Mucosa of stomach (tissue), 1 donor: Measurements from ENCODE around the gene DENND1A.
"Not testable (repeated sequence)": the region's sequence is repeated elsewhere in the genome, so short reads cannot be mapped to it uniquely, and the experiment has no call there.

ENCODE experiments used
- H3K27me3 ChIP-seq: one replicate; pipeline ENCODE4 v1.7.0; 2013; ENCODE audit warnings: mild to moderate bottlenecking, low read length; ENCODE audit not compliant: control insufficient read depth, insufficient read depth
- H3K36me3 ChIP-seq: one replicate; pipeline ENCODE4 v1.7.0; 2013; ENCODE audit warnings: low read length; ENCODE audit not compliant: control insufficient read depth, insufficient read depth
- H3K4me1 ChIP-seq: one replicate; pipeline ENCODE4 v1.7.0; 2013; ENCODE audit warnings: mild to moderate bottlenecking, low read length; ENCODE audit not compliant: control insufficient read depth, insufficient read depth
- H3K4me3 ChIP-seq: one replicate; pipeline ENCODE4 v1.7.0; 2013; ENCODE audit warnings: low read length
- H3K9ac ChIP-seq: one replicate; pipeline ENCODE4 v1.7.0; 2013; ENCODE audit warnings: mild to moderate bottlenecking, low read length, moderate library complexity
- H3K9me3 ChIP-seq: one replicate; pipeline ENCODE4 v1.7.0; 2013; ENCODE audit warnings: mild to moderate bottlenecking, low read length, moderate library complexity; ENCODE audit not compliant: control insufficient read depth
- donor health status: Pancreatic carcinoma.

The DENND1A gene

DNA sequence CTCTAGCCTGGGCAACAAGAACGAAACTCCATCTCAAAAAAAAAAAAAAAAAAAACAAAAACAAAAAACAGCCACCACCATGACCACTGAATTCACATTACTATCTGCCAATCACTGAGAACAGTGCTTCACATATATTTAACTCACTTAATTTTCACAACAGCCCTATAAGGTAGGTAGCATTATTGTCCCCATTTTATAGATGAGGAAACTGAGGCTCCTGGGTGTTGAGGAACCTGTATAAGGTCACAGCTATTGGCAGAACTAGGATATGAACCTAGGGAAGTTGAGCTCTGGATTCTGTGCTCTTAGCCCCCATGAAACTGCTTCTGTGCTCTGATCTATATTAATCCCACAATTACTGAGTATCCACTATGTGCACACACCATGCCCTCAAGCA lies 290.2 kb downstream of the DENND1A start:
- Histone ChIP-seq H3K4me1 (peaks cover 9% of the 10 kb centered on the region), H3K27me3 (peaks cover 5% of the 10 kb centered on the region), H3K9ac (no peak overlapping the region), H3K36me3 (no peaks in the 10 kb centered on the region), H3K4me3 (no peak overlapping the region), H3K9me3 (no peaks in the 10 kb centered on the region)

DNA sequence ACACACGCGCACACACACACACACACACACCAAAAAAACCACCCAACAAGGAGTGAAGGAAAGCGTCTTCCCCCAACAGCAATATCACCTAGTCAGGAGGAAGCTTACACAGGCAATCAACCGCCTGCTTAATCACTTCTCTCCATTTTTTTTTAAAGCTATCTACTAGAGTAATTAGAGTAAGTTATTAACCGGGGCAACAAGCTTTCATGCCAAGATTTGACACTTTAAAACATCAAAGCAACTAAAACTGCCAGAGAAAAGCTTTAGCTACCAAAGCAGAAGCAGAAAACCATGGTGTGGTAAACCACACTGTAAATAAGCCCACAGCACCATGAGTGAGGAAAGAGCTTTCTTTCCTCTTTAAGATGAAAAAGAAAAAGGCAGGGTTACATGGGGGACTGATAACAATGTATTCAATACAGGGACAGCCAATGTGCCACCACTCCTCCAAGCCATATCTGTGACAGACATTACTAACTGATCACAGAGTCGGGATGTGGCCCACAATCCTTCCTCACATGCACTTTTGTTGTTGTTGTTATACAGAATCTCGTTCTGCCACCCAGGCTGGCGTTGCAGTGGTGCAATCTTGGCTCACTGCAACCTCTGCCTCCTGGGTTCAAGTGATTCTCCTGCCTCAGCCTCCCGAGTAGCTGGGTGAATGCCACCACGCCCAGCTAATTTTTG lies 291.8 kb downstream of the DENND1A start:
- Histone ChIP-seq H3K9ac (no peak overlapping the region), H3K9me3 (no peaks in the 10 kb centered on the region), H3K27me3 (peaks cover 5% of the 10 kb centered on the region), H3K4me3 (no peak overlapping the region), H3K36me3 (no peaks in the 10 kb centered on the region), H3K4me1 (peaks cover 9% of the 10 kb centered on the region)

DNA sequence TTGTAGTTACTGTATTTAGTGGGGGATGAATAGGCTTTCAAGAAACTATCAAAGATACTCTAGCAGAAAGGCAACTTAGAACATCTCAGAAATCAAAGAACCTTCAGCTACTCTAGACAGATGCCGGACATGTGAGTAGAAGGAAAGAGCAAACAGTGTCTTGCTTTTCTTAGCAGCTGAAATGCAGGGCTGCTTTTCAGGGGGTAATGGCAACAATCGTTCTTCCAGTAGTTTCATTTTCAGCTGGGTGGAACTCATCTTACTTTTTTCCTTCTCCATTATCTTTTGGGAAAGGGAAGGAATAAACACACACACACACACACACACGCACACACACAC lies 292.4 kb downstream of the DENND1A start:
- Histone ChIP-seq H3K9me3 (no peaks in the 10 kb centered on the region), H3K27me3 (peaks cover 5% of the 10 kb centered on the region), H3K9ac (no peak overlapping the region), H3K36me3 (no peaks in the 10 kb centered on the region), H3K4me1 (peaks cover 9% of the 10 kb centered on the region), H3K4me3 (no peak overlapping the region)

DNA sequence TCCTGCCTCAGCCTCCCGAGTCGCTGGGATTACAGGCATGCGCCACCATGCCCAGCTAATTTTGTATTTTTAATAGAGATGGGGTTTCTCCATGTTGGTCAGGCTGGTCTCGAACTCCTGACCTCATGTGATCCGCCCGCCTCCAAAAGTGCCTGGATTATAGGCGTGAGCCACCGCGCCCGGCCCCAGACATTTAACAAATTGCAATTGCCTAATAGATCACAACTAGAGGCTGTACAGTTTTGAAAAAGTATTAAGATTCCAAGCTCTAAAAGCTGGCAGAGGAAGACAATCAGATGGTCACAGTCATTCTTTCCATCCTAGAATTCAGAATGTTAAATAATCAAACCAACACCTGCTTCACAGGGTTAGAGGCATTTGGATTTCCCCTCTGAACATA lies 293.1 kb downstream of the DENND1A start:
- not testable (repeated sequence) for H3K27me3 ChIP-seq, H3K36me3 ChIP-seq, H3K9me3 ChIP-seq, H3K9ac ChIP-seq, H3K4me3 ChIP-seq, H3K4me1 ChIP-seq

DNA sequence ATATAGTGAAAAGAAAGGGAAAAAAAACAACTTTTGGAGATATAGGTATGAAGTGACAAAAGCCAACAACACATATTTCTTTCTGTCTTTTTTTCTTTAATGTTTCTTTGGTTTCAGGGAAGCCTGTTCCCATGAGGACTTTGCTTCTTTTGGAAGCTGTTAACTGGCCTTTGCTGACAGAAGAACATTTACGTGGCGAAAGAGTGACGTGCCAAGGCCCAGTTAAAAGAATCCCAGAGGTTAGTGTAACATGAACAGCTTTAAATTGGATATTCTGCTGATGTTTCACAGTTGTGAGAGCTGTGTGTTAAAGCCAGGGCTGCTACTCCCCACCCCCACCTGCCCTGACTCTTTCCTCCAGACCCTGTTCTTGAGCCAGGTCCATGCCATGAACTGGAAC lies 298.1 kb downstream of the DENND1A start:
- H3K9ac ChIP-seq = no peak overlapping the region
- H3K4me3 ChIP-seq = no peak overlapping the region
- H3K9me3 ChIP-seq = no peaks in the 10 kb centered on the region

DNA sequence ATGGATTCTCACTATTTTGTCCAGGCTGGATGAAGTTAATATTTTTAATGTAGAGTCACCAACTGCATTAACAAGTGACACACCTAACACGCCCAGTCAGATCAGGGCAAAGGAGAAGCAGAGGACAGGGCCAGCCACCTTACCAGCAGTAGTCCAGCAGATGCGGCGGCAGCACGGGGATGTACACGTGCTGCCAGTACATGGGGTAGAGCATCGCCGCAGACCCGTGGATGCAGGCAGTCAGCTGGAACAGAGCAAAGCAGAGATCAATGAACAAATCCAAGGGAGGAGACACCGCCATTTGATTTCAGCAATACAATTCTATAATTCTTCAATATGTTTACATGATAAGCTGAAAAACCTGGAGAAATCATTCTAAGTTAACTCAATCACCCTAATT lies 299.7 kb downstream of the DENND1A start:
- no peaks in the 10 kb centered on the region for H3K9me3 ChIP-seq
- H3K9ac ChIP-seq = no peak overlapping the region
- no peaks in the 10 kb centered on the region for H3K4me1 ChIP-seq
- no peak overlapping the region for H3K4me3 ChIP-seq
- no peaks in the 10 kb centered on the region for H3K27me3 ChIP-seq
- no peaks in the 10 kb centered on the region for H3K36me3 ChIP-seq

More for the DNA sequence above, 298.1 kb downstream of the DENND1A start:
- Histone ChIP-seq H3K36me3 (no peaks in the 10 kb centered on the region), H3K27me3 (peaks cover 5% of the 10 kb centered on the region), H3K4me1 (no peaks in the 10 kb centered on the region)

DNA sequence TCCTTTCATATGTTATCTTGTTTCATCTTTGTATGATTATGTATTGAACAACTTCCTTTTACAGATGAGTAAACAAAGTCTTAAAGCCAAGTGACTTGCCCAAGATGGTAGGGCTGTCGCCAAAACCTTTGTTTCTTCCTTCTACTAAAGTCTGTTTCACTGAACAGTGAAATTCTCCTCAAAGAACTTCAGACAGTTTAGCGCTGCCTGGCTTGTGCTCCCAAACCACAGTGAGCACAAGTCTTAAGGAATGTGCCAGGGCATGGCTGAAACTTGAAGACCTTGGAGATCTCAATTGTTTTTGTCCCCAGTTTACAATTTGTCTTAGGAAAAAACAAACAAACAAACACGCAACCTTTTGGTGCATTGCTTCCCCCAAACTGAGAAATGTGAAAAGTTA lies 300.4 kb downstream of the DENND1A start:
- no peaks in the 10 kb centered on the region for H3K9me3 ChIP-seq
- H3K36me3 ChIP-seq = no peaks in the 10 kb centered on the region
- no peaks in the 10 kb centered on the region for H3K4me1 ChIP-seq
- H3K4me3 ChIP-seq = no peak overlapping the region
- H3K27me3 ChIP-seq = no peaks in the 10 kb centered on the region
- H3K9ac ChIP-seq = no peak overlapping the region

DNA sequence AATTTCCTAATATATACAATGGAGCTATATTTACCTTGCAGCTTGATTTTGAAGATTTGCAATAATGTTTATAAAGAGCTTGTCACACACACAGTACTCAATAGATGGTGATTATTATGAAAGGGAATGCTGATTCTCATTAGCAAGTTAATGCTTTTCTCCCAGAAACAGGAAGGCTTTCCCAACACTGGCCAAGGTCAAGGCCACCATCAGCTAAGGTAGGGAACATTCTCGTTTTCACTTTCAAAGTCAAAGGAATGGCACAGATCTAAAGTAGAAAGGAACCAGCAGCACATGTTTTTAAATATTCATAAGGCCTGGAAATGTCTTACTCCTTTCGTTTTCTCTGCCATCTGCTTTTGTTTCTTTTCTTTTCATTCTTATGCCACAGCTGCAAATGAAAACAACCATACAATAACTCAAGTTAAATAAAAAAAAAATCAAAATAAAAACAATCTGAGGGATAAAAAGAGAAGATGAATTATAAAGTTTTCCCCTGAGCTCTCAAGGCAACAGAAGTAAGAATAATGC lies 307.1 kb downstream of the DENND1A start:
- no peaks in the 10 kb centered on the region for H3K4me1 ChIP-seq
- no peak overlapping the region for H3K9ac ChIP-seq
- no peaks in the 10 kb centered on the region for H3K36me3 ChIP-seq
- no peaks in the 10 kb centered on the region for H3K9me3 ChIP-seq
- no peaks in the 10 kb centered on the region for H3K27me3 ChIP-seq
- no peak overlapping the region for H3K4me3 ChIP-seq

DNA sequence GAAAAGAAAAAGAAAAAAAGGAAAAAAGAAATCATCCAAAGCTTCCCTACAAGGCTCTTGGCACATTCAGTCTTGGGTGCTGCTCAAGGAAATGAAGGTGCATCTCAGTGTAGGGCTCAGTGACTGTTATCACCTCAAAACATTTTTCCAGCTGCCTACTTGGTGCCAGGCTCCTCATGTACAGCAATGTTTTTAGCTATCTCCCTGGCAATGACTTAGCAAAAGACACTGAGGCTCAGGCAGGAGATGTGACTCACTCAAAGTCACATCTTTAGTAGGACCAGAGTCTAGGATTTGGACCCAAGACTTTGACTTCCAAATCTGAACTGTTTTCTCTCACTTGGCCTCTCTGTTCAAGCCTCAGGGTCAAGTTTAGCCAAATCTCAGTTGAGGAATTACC lies 309.7 kb downstream of the DENND1A start:
- Histone ChIP-seq H3K36me3 (no peaks in the 10 kb centered on the region), H3K27me3 (no peaks in the 10 kb centered on the region), H3K4me3 (no peak overlapping the region), H3K9me3 (no peaks in the 10 kb centered on the region), H3K4me1 (no peaks in the 10 kb centered on the region), H3K9ac (no peak overlapping the region)

DNA sequence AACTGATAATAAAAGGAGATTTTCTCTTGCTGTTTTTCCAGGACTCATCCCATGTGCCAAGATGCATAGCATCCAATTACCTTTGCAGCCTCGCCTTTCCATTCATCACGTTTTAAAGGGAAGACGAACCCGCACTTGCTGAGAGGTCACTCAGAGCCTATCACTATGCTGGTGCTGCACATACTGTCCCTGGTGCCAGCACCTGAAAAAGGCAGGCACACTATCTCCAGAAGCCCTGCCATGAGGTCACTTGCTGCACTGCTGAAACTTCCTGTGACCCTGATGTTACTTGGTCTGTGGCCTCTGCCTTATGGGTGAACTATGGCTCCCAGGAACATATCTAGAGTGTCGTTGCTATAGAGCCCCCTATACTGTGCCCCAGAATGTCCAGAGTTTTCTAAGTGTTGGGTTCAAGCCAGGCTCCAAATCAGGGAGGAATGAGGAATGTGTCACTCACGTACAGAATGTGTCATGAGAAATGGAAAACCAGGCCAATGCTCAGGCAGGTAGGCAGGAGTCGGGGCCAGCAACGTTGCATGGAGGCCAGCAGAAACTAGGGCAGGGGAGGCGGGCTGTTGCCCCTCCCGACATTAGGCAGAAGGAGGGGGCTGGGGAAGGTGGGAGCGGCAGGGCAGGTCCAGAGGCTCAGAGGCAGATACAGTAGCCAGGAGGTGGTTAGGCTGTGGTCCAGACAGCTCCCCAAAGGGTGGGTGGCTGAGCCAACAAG lies 311.8 kb downstream of the DENND1A start:
- Histone ChIP-seq H3K36me3 (no peaks in the 10 kb centered on the region), H3K4me3 (no peak overlapping the region), H3K9ac (no peak overlapping the region), H3K9me3 (no peaks in the 10 kb centered on the region), H3K4me1 (no peaks in the 10 kb centered on the region), H3K27me3 (no peaks in the 10 kb centered on the region)

DNA sequence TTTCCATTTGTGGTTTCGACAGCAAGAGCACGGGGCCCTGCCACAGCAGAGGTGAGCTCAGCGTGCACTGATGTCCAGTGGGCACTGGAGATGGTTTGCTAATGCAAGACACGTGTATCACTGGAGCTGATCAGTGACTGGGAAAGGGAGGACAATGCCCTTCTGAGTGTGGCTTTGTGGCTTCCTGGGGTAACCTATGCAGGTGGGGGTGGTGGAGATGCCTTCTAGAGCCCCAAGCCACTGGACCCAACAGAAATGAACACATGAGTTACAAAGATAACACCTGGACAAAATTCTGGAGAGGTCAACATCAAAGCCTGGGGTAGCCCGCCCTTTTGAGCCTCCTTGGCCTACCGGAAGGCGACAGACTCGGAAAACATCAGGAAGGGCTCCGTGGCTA lies 312.6 kb downstream of the DENND1A start:
- Histone ChIP-seq H3K36me3 (no peaks in the 10 kb centered on the region), H3K9me3 (no peaks in the 10 kb centered on the region), H3K27me3 (no peaks in the 10 kb centered on the region), H3K9ac (no peak overlapping the region), H3K4me3 (no peak overlapping the region), H3K4me1 (no peaks in the 10 kb centered on the region)

DNA sequence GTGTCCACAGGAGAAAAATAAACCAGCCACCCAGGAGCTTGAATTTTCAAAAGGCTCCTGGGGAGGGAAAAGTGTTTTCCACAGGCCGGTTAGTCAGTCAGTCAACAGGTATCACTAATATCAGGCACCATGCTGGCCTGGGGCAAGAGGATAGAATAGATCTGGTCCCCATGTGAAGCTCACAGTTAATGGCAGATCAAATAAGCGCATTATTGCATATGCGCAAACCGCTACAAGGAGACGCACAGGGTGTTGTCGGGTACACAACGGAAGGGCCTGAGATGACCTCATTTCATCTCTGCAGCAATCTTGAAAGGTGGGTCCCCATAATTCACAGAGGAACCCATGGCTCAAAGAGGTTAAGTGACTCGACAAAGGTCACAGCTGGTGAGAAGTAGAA lies 313.2 kb downstream of the DENND1A start:
- no peaks in the 10 kb centered on the region for H3K9me3 ChIP-seq
- H3K36me3 ChIP-seq = no peaks in the 10 kb centered on the region
- H3K9ac ChIP-seq = no peak overlapping the region
- H3K4me3 ChIP-seq = no peak overlapping the region
- H3K4me1 ChIP-seq = no peaks in the 10 kb centered on the region
- H3K27me3 ChIP-seq = no peaks in the 10 kb centered on the region
